ENCODE measurements around the gene DYNLRB1.

DNA sequence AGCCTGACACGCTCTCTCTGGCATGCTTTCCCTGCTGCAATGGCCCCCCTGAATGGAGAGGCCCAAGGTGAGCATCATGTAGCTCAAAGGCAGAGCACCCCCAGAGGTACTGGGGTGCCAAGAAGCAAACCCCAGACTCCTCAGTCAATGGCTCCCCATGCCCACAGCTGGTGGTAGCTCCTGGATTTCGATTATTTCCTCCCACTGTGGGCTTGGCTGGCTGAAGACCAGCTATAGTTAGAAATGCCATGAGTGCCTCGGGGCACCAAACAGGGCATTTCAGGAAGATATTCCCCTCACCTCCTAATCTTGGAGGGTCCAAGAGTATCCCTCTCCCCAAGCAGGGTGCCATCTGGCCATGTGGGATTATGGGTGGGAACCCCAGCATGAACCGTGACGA is 59.0 kb downstream of the DYNLRB1 start:
- TF ChIP-seq CTCF (conservative IDR thresholded peaks at IDR 0.05 in 1 of 2, IDR thresholded peaks at IDR 0.05 in 1 of 2; ENCODE audit: low read depth in 1 of 2, low read length in 2 of 2), result no peak
- no peak for TF ChIP-seq EZH2 (IDR thresholded peaks at IDR 0.05; ENCODE audit: low read length, missing control alignments)

All from fibroblast of lung (primary cell).